Heart left ventricle (tissue), 13 donors: ENCODE data around the gene EVC.

ENCODE experiments used
- CTCF ChIP-seq, 12 donors: fragments of 200-600 bp; sonication (generic) in 4 of 12; IDR thresholded peaks; one replicate each; pipeline versions ENCODE4 v1.5.0 to v1.8.0; 2018 to 2022; ENCODE audit warnings: antibody characterized with exemption in 12 of 12, mild to moderate bottlenecking in 5 of 12
- POLR2A ChIP-seq, 2 donors: fragments of 450-650 bp; IDR thresholded peaks; one replicate each; pipeline ENCODE4 v1.6.1; 2017; ENCODE audit warnings: antibody characterized with exemption in 2 of 2, mild to moderate bottlenecking in 2 of 2, moderate library complexity in 2 of 2
- donor health status: ischemic (EF 13 %, LVEDD 7.1; RV severe dilation, severe dysfunction).
- donor health status: DM: no; HTN: yes; CAD: no.
- donor health status: DM: no; HTN: no; CAD: no.
- donor health status: ischemic (EF 25% LVEDD 6.9; RV normal size, moderate dysfunction).
- donor health status: ischemic (EF 25% LVEDD 5.7; RV mildly dilated, moderate dysfunction).
- donor health status: ischemic (EF 35%, LVEDD 5.7; RV mildly dilated, moderate dysfunction).
- donor health status: nonischemic (EF 11% LVEDD 7.7; RV severe dilation, severe dysfunction).
- donor health status: DM: yes; HTN: yes; CAD: no.
- donor health status: PGD.
- donor health status: ischemic (EF 29% LVEDD 5.4; RV normal size, mild dysfunction).
- donor health status: nonischemic (EF 23%, LVEDD 6.1; RV moderate dilation, normal function).

DNA sequence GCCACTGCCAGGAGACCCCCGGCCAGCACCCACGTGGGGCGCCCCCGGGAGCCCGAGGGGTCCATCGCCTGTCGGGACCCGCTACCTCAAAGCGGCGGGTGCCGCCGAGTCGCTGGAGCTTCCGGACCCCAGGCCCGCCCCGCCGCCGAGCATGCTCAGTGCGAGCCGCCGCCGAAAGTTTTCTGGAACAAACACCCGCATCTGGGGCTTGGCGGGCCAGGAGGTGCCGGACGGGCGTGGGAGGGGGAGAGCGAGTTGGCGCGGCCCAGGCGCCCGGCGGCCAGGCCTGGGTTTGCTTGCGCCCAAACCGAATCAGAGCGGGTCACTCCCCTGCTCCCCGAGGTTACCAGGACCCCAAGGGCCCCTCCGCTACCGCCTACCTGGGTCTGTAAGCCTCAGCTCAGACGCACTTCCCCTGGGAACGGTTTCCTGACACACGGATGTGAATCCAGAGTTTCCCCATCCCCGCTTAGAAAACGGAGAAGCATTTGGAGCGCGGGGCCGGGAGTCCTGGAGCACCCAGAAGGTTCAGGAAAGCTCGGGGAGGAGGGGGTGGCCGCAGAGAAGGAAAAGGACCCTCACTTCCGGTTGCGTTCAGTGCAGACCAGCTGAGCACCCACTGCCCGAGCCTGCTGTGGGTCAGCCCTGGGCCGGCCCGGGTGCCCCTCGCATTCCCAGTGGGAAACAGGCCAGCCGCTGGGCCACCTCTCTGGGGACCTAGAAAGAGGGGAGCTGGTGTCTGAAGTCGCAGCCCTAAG is 2.4 kb upstream of the EVC start, which contains the start of gene EVC2:
- TF ChIP-seq POLR2A (IDR thresholded peaks at IDR 0.05) (peak in 1 of 2 donors; percentile 58), CTCF (IDR thresholded peaks at IDR 0.05) (no peak)
